ENCODE data around the gene TAF4.

TAF4 gene

GRCh38 chr20:61931476-61932198, 134.0 kb downstream of the TAF4 start:
- DNase-seq (ENCODE audit: low read depth) = no peak
- H3K4me3 ChIP-seq (ENCODE audit: low read depth, low read length) = no peak overlapping the region
- no peak for TF ChIP-seq CTCF (IDR thresholded peaks at IDR 0.05; ENCODE audit: low read depth, low read length, missing control alignments)

GRCh38 chr20:61930776-61931475, 134.8 kb downstream of the TAF4 start:
- no peak overlapping the region for H3K4me3 ChIP-seq (ENCODE audit: low read depth, low read length)
- DNase-seq (ENCODE audit: low read depth) = no peak
- TF ChIP-seq CTCF (IDR thresholded peaks at IDR 0.05; ENCODE audit: low read depth, low read length, missing control alignments) = no peak

GRCh38 chr20:61929971-61930666, 135.6 kb downstream of the TAF4 start:
- no peak for DNase-seq (ENCODE audit: low read depth)
- no peak for TF ChIP-seq CTCF (IDR thresholded peaks at IDR 0.05; ENCODE audit: low read depth, low read length, missing control alignments)
- H3K4me3 ChIP-seq (ENCODE audit: low read depth, low read length) = no peak overlapping the region

- no peak for TF ChIP-seq CTCF (IDR thresholded peaks at IDR 0.05; ENCODE audit: low read depth, low read length, missing control alignments)
- no peak overlapping the region for H3K4me3 ChIP-seq (ENCODE audit: low read depth, low read length)
- no peak for DNase-seq (ENCODE audit: low read depth)
These were observed 136.1 kb downstream of the TAF4 start for GRCh38 chr20:61929561-61929960.

GRCh38 chr20:61927826-61928541, 137.7 kb downstream of the TAF4 start:
- no peak for DNase-seq (ENCODE audit: low read depth)
- no peak for TF ChIP-seq CTCF (IDR thresholded peaks at IDR 0.05; ENCODE audit: low read depth, low read length, missing control alignments)
- H3K4me3 ChIP-seq (ENCODE audit: low read depth, low read length) = no peak overlapping the region

- no peak overlapping the region for H3K4me3 ChIP-seq (ENCODE audit: low read depth, low read length)
- DNase-seq (ENCODE audit: low read depth) = no peak
- TF ChIP-seq CTCF (IDR thresholded peaks at IDR 0.05; ENCODE audit: low read depth, low read length, missing control alignments) = no peak
These were observed 138.4 kb downstream of the TAF4 start for GRCh38 chr20:61927193-61927825.

Data from GM12864 (cell line).